ENCODE measurements around the gene NOTCH2. TPM values are rescaled to one million over a fixed set of nuclear protein-coding genes. Genes with fewer than 3 reads are reported as not detected.

Gene NOTCH2
- polyA plus RNA-seq, 1 donor (not counting 4 experiments of a cell fraction or from before 2014, with no cell fraction given), result 22.5 TPM

DNA sequence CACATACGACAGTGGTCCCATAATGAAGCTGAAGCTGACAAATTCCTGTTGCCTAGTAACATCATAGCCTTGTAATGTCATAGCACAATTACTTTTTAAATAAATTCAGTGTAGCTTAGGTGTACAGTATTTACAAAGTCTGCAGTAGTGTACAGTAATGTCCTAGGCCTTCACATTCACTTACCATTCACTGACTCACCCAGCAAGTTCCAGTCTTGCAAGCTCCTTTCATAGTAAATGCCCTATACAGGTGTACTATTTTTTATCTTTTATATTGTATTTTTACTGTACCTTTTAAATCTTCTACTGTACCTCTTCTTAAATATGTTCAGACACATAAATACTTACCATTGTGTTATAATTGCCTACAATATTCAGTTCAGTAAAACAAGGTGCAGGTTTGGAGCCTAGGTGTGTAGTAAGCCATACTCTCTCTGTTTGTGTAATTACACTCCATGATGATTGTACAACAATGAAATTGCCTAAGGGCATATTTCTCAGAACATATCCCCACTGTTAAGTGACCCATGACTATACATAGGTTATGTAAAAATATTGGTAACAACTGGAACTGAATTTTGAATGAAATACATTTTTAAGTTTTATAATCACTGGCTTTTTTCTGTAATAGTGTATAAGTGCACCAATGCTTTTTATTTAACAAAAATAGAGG is 139.7 kb downstream of the NOTCH2 start:
- no peak overlapping the region for H3K4me2 ChIP-seq (ENCODE audit: control insufficient read depth, extremely low read depth, insufficient read depth, low read depth, low read length)
- no peaks in the 10 kb centered on the region for H3K79me2 ChIP-seq (ENCODE audit: control insufficient read depth, insufficient read depth, low read length)
- no peaks in the 10 kb centered on the region for H3K9me1 ChIP-seq (ENCODE audit: control insufficient read depth, extremely low read depth, insufficient read depth, low read length)
- H3K27me3 ChIP-seq (ENCODE audit: control insufficient read depth, extremely low read depth, insufficient read depth, low read length), result no peaks in the 10 kb centered on the region
- no peak overlapping the region for H3K4me3 ChIP-seq (ENCODE audit: control insufficient read depth in 2 of 3, extremely low read depth in 1 of 3, insufficient read depth in 2 of 3, low read depth in 1 of 3, low read length in 3 of 3)
- no peak overlapping the region for H3K27ac ChIP-seq (ENCODE audit: control insufficient read depth, insufficient read depth, low read length)
- H3K9me3 ChIP-seq (ENCODE audit: control insufficient read depth, low read depth, low read length), result no peaks in the 10 kb centered on the region
- no peak overlapping the region for H3K9ac ChIP-seq (ENCODE audit: control insufficient read depth, extremely low read depth, insufficient read depth, low read length)
- no peaks in the 10 kb centered on the region for H4K20me1 ChIP-seq (ENCODE audit: control insufficient read depth, extremely low read depth, insufficient read depth, low read length)
- DNase-seq (ENCODE audit: low read depth, low spot score) (no peak), FAIRE-seq (no peak)
- TF ChIP-seq, protein P1, sequence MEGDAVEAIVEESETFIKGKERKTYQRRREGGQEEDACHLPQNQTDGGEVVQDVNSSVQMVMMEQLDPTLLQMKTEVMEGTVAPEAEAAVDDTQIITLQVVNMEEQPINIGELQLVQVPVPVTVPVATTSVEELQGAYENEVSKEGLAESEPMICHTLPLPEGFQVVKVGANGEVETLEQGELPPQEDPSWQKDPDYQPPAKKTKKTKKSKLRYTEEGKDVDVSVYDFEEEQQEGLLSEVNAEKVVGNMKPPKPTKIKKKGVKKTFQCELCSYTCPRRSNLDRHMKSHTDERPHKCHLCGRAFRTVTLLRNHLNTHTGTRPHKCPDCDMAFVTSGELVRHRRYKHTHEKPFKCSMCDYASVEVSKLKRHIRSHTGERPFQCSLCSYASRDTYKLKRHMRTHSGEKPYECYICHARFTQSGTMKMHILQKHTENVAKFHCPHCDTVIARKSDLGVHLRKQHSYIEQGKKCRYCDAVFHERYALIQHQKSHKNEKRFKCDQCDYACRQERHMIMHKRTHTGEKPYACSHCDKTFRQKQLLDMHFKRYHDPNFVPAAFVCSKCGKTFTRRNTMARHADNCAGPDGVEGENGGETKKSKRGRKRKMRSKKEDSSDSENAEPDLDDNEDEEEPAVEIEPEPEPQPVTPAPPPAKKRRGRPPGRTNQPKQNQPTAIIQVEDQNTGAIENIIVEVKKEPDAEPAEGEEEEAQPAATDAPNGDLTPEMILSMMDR (optimal IDR thresholded peaks at IDR 0.05 in 1 of 3, IDR thresholded peaks at IDR 0.05 in 1 of 3, conservative IDR thresholded peaks at IDR 0.05 in 1 of 3; ENCODE audit: extremely low read depth in 1 of 3, insufficient read depth in 2 of 3, low read length in 3 of 3), result no peak
- TF ChIP-seq EZH2 (IDR thresholded peaks at IDR 0.05; ENCODE audit: low read length), result no peak
- peaks cover 26% of the 10 kb centered on the region in 2 experiments for H3K36me3 ChIP-seq (ENCODE audit: control insufficient read depth in 2 of 2, extremely low read depth in 1 of 2, insufficient read depth in 2 of 2, low read length in 2 of 2)
- H2AFZ ChIP-seq (ENCODE audit: control insufficient read depth, low read length), result no peak overlapping the region
- dilution Hi-C loops (cut with MboI; ENCODE audit: extremely low pct_ligation_motif_present, low sequenced_read_pairs), result no loop called here
- H3K4me1 ChIP-seq (ENCODE audit: control insufficient read depth, extremely low read depth, insufficient read depth, low read length), result no peaks in the 10 kb centered on the region

GRCh38 chr1:119926553-119926952 is 142.9 kb downstream of the NOTCH2 start:
- DNase-seq (ENCODE audit: low read depth, low spot score) (no peak), FAIRE-seq (no peak)
- H4K20me1 ChIP-seq (ENCODE audit: control insufficient read depth, extremely low read depth, insufficient read depth, low read length), result no peaks in the 10 kb centered on the region
- H3K9me3 ChIP-seq (ENCODE audit: control insufficient read depth, low read depth, low read length), result no peaks in the 10 kb centered on the region
- H3K4me2 ChIP-seq (ENCODE audit: control insufficient read depth, extremely low read depth, insufficient read depth, low read depth, low read length), result no peak overlapping the region
- no peaks in the 10 kb centered on the region for H3K4me1 ChIP-seq (ENCODE audit: control insufficient read depth, extremely low read depth, insufficient read depth, low read length)
- H3K27me3 ChIP-seq (ENCODE audit: control insufficient read depth, extremely low read depth, insufficient read depth, low read length), result no peaks in the 10 kb centered on the region
- H3K9me1 ChIP-seq (ENCODE audit: control insufficient read depth, extremely low read depth, insufficient read depth, low read length), result no peaks in the 10 kb centered on the region
- TF ChIP-seq, protein P1 (optimal IDR thresholded peaks at IDR 0.05 in 1 of 3, IDR thresholded peaks at IDR 0.05 in 1 of 3, conservative IDR thresholded peaks at IDR 0.05 in 1 of 3; ENCODE audit: extremely low read depth in 1 of 3, insufficient read depth in 2 of 3, low read length in 3 of 3), result no peak
- TF ChIP-seq EZH2 (IDR thresholded peaks at IDR 0.05; ENCODE audit: low read length), result no peak
- dilution Hi-C loops (cut with MboI; ENCODE audit: extremely low pct_ligation_motif_present, low sequenced_read_pairs), result no loop called here
- no peak overlapping the region for H3K9ac ChIP-seq (ENCODE audit: control insufficient read depth, extremely low read depth, insufficient read depth, low read length)
- H3K79me2 ChIP-seq (ENCODE audit: control insufficient read depth, insufficient read depth, low read length), result no peaks in the 10 kb centered on the region
- H2AFZ ChIP-seq (ENCODE audit: control insufficient read depth, low read length), result no peak overlapping the region
- no peak overlapping the region for H3K4me3 ChIP-seq (ENCODE audit: control insufficient read depth in 2 of 3, extremely low read depth in 1 of 3, insufficient read depth in 2 of 3, low read depth in 1 of 3, low read length in 3 of 3)
- H3K36me3 ChIP-seq (ENCODE audit: control insufficient read depth in 2 of 2, extremely low read depth in 1 of 2, insufficient read depth in 2 of 2, low read length in 2 of 2), result peaks cover 39 to 43% of the 10 kb centered on the region in 2 experiments
- H3K27ac ChIP-seq (ENCODE audit: control insufficient read depth, insufficient read depth, low read length), result no peak overlapping the region
